Suprapubic skin (tissue), 4 donors: ENCODE results near the gene RALGAPA2. TPM values are rescaled to one million over a fixed set of nuclear protein-coding genes. Genes with fewer than 3 reads are reported as not detected.

Experiments
- DNase-seq, 2 donors: peaks; one replicate each; pipeline ENCODE4 v3.0.0-alpha.2; 2019; ENCODE audit warnings: low spot score in 2 of 2
- H3K27ac ChIP-seq: fragments of 200-600 bp; sonication (generic); one replicate; pipeline ENCODE4 v1.5.1; 2019
- H3K27me3 ChIP-seq: fragments of 200-600 bp; sonication (generic); one replicate; pipeline ENCODE4 v1.5.1; 2019
- H3K36me3 ChIP-seq: fragments of 200-600 bp; sonication (generic); one replicate; pipeline ENCODE4 v1.5.1; 2019
- H3K4me1 ChIP-seq: fragments of 200-600 bp; sonication (generic); one replicate; pipeline ENCODE4 v1.5.1; 2019
- H3K4me3 ChIP-seq: fragments of 200-600 bp; sonication (generic); one replicate; pipeline ENCODE4 v1.5.1; 2019; ENCODE audit warnings: mild to moderate bottlenecking
- H3K9me3 ChIP-seq: fragments of 200-600 bp; sonication (generic); one replicate; pipeline ENCODE4 v1.5.1; 2019
- EP300 ChIP-seq: sonication (generic); formaldehyde crosslinking; IDR thresholded peaks from one replicate; pipeline ENCODE4 v1.6.1; 2017; ENCODE audit warnings: antibody characterized with exemption
- POLR2A ChIP-seq, 2 donors: fragments of 450-650 bp; IDR thresholded peaks; one replicate each; pipeline ENCODE4 v1.6.1; 2017; ENCODE audit warnings: antibody characterized with exemption in 2 of 2, mild to moderate bottlenecking in 2 of 2, moderate library complexity in 2 of 2
- POLR2AphosphoS5 ChIP-seq, 3 donors: sonication (generic); formaldehyde crosslinking; IDR thresholded peaks; one replicate each; pipeline ENCODE4 v1.6.1; 2017; ENCODE audit warnings: antibody characterized with exemption in 3 of 3
- WGBS: methylation state at CpG from one replicate; pipeline ENCODE4 v1.1.5; 2018; 5-methylcytosine and 5-hydroxymethylcytosine counted together
- total RNA-seq, 4 donors: library from RNA; depleted of rRNA; stranded (reverse); fragments of >200 nt; gene quantifications; one replicate each; pipeline ENCODE4 v1.1.0, GENCODE V29; 2016
- TF ChIP-seq, protein P1 (sequence below), 2 donors: fragments of 200-600 bp in 1 of 2; fragments of 450-650 bp in 1 of 2; sonication (generic) in 1 of 2; IDR thresholded peaks; one replicate each; pipeline ENCODE4 v1.5.1; 2016 to 2019; ENCODE audit warnings: antibody characterized with exemption in 2 of 2, mild to moderate bottlenecking in 1 of 2, moderate library complexity in 1 of 2

The RALGAPA2 gene
- total RNA-seq, 4 donors from 2014 or later = 51.9 to 97.8 (median 72.0) TPM

GRCh38 chr20:20396794-20397193 is 315.6 kb downstream of the RALGAPA2 start:
- no peak overlapping the region for H3K27ac ChIP-seq
- no peak overlapping the region for H3K4me3 ChIP-seq
- no peaks in the 10 kb centered on the region for H3K9me3 ChIP-seq
- H3K4me1 ChIP-seq = no peaks in the 10 kb centered on the region
- H3K36me3 ChIP-seq = peaks cover 18% of the 10 kb centered on the region
- no peak for DNase-seq
- WGBS = 91% methylated on average over 3 of the region's 3 CpGs
- H3K27me3 ChIP-seq = no peaks in the 10 kb centered on the region
- TF ChIP-seq POLR2A (IDR thresholded peaks at IDR 0.05) (no peak), POLR2AphosphoS5 (IDR thresholded peaks at IDR 0.05) (no peak), EP300 (no peak)
- TF ChIP-seq, protein P1, sequence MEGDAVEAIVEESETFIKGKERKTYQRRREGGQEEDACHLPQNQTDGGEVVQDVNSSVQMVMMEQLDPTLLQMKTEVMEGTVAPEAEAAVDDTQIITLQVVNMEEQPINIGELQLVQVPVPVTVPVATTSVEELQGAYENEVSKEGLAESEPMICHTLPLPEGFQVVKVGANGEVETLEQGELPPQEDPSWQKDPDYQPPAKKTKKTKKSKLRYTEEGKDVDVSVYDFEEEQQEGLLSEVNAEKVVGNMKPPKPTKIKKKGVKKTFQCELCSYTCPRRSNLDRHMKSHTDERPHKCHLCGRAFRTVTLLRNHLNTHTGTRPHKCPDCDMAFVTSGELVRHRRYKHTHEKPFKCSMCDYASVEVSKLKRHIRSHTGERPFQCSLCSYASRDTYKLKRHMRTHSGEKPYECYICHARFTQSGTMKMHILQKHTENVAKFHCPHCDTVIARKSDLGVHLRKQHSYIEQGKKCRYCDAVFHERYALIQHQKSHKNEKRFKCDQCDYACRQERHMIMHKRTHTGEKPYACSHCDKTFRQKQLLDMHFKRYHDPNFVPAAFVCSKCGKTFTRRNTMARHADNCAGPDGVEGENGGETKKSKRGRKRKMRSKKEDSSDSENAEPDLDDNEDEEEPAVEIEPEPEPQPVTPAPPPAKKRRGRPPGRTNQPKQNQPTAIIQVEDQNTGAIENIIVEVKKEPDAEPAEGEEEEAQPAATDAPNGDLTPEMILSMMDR (IDR thresholded peaks at IDR 0.05) = no peak

DNA sequence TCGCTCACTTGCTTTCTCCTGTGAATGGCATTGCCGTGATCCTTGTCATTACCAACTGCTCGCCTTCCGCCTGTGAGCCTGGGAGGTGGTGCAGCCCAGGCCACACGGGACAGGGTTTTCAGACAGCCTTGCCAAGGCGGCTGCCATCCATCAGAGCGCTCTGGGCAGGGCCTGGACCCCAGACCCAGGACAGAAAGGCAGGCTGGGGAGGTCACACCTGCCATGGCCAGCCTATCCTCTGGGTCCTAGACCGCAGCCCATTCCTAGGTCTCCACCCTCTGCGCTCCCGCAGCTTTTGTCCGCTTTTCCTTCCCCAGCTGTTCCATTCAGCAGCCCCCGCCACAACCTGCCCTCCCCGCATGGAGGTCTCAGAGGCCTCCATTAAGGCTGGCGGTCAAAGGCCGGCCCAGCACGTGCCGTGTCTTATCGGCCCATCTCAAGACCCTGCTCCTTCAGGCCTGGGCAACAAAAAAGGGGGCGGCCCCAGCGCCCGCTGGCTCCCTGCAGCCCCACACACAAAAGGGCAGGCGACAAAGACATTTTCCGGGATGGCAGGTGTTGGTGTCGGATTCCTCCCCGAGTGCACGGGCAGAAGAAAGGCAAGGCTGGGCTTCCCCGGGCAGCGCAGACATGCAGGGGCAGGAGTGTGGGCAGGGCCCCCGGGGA is 316.4 kb downstream of the RALGAPA2 start:
- no peak for DNase-seq
- TF ChIP-seq, protein P1 (IDR thresholded peaks at IDR 0.05) = no peak
- TF ChIP-seq POLR2A (IDR thresholded peaks at IDR 0.05) (no peak), POLR2AphosphoS5 (IDR thresholded peaks at IDR 0.05) (no peak), EP300 (no peak)
- Histone ChIP-seq H3K9me3 (no peaks in the 10 kb centered on the region), H3K27ac (no peak overlapping the region), H3K4me3 (no peak overlapping the region), H3K27me3 (no peaks in the 10 kb centered on the region), H3K4me1 (no peaks in the 10 kb centered on the region), H3K36me3 (peaks cover 25% of the 10 kb centered on the region)
- 85% methylated on average over 26 of the region's 29 CpGs for WGBS

DNA sequence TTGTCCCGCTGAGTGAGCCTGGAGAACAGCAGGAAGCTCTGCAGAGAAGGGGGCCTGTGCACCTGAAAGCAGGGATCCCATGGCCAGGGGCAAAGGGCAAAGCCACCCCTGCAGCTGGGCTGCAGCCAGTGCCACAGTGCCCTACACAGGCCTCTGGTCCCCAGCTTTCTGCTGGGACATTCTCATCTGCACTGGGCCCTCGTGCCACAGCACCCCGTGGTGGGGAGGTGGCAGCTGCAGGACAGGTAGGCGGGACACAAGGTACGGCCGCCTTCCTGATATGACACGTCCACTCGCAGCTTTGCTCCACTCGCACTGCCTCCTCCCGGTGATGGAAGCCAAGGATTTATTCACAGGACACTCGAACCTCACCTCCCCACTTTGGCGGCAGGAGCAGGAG is 317.4 kb downstream of the RALGAPA2 start:
- no peaks in the 10 kb centered on the region for H3K4me1 ChIP-seq
- DNase-seq = no peak
- 89% methylated on average over 1 of the region's 12 CpGs for WGBS
- no peak overlapping the region for H3K27ac ChIP-seq
- H3K36me3 ChIP-seq = peaks cover 30% of the 10 kb centered on the region
- H3K4me3 ChIP-seq = no peak overlapping the region
- TF ChIP-seq EP300 (no peak), POLR2AphosphoS5 (IDR thresholded peaks at IDR 0.05) (no peak), POLR2A (IDR thresholded peaks at IDR 0.05) (no peak)
- TF ChIP-seq, protein P1 (IDR thresholded peaks at IDR 0.05) = no peak
- no peaks in the 10 kb centered on the region for H3K9me3 ChIP-seq
- no peaks in the 10 kb centered on the region for H3K27me3 ChIP-seq

DNA sequence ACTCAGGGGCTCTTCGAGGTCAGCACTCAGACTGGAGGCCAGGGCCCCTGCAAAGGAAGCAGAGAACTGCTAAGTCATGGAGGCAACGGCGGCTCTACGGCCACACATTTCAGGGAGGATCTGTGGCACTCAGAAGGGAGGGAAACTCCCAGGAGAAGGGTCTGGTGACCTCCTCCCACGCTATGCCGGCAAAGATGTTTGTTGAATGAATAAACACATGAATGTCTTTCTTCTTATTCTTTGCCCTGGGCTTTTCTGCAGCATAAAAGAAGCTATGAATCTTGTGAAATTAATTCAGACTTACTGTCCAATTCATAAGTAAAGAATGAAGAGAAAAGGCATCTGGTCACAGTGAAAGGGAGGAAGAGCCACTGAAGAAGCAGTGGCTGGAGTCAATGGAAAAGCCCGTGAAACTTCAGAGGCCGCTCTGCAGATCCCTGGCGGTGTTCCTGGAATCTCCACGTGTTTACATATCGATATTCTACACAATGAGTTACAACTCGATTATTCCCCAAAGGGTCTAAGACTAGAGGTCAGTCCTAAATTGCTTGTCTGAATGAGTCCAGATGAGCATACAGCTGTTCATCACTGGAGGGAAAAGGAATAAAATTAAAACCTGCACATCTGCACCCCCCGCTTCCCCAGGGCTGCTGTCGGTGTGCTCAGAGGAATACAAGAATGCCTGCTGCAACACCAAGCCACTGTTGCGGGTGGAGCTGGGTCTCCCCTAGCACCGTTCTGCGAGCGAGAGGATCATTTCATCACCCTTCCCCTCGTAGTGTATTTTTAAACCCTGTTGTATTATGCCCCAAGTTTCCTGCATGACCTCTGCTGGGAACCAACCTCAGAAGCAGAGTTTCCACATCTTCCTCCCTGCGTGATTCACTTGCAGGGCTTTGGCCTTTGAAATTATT is 319.0 kb downstream of the RALGAPA2 start:
- whole genome bisulfite sequencing = 86% methylated on average over 20 of the region's 20 CpGs
- H3K4me1 ChIP-seq = no peaks in the 10 kb centered on the region
- H3K36me3 ChIP-seq = peaks cover 31% of the 10 kb centered on the region
- DNase-seq = no peak
- H3K27ac ChIP-seq = no peak overlapping the region
- no peak overlapping the region for H3K4me3 ChIP-seq
- H3K27me3 ChIP-seq = no peaks in the 10 kb centered on the region
- no peaks in the 10 kb centered on the region for H3K9me3 ChIP-seq
- TF ChIP-seq EP300 (no peak), POLR2A (IDR thresholded peaks at IDR 0.05) (no peak), POLR2AphosphoS5 (IDR thresholded peaks at IDR 0.05) (no peak)
- TF ChIP-seq, protein P1 (IDR thresholded peaks at IDR 0.05) = no peak

DNA sequence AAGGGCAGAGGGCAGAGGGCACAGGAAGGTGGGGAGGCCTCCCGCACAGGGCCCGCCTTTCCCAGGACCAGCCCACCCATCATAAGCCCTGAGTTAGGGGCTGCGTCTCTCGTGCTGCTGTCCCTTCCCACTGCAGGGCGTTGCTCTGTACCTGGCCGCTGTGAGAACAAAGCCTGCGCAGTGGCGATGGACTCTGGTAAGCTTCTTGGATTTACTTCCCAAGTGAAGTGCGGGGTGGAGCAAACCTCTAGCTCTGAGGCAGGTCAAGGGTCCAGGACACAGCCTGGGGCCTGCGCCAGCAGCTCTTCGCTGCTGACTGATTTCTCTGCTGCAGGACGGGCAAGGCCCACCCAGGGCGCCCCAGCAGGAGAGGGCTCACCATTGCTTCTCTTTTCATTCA is 320.7 kb downstream of the RALGAPA2 start:
- TF ChIP-seq, protein P1 (IDR thresholded peaks at IDR 0.05) = no peak
- Histone ChIP-seq H3K4me1 (no peaks in the 10 kb centered on the region), H3K4me3 (no peak overlapping the region), H3K27me3 (no peaks in the 10 kb centered on the region), H3K27ac (no peak overlapping the region), H3K9me3 (no peaks in the 10 kb centered on the region), H3K36me3 (peaks cover 31% of the 10 kb centered on the region)
- 91% methylated on average over 13 of the region's 13 CpGs for WGBS
- DNase-seq = no peak
